HG02610 (cell line): ENCODE data around the gene ZNF467.
A peak's percentile ranks its signal among the peaks of the same experiment; 100 is the strongest.

Experiments used
- ATAC-seq: cut with Tn5 transposase; IDR thresholded peaks from one replicate; pipeline ENCODE4 v1.9.1; 2021; ENCODE audit warnings: mild to moderate bottlenecking, moderate library complexity; ENCODE audit not compliant: unreplicated experiment

Gene ZNF467

GRCh38 chr7:149772241-149772955, 990 bp downstream of the ZNF467 start:
- ATAC-seq = no peak

DNA sequence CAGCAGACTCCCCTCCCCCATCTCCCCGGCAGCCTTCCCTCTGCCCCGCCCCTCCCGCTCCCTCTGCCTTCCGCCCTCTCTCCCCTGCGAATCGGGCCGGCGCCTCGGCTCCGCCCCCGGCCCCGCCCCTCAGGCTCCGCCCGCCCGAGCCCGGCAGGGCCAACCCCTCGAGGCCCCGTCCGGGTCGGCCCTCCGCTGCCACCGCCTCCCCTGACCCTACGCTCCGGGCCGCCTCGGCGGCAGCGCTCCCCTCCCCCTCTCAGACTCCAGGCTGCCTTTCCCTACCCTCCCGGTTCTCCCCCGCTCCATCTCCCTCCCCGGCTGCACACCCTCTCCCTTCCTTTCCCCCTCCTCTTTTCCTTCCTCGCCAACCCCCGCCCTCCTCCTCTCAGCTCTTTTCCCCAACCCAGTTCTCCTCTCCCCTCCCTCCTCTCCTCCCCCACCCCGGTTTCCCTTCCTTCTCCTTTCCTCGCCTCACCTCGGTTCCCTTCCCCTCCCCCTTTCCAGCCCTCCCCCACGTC, 1.6 kb downstream of the ZNF467 start:
- ATAC-seq = peak; percentile 92

- ATAC-seq = peak; percentile 10
Observed at GRCh38 chr7:149770728-149771636, 2.4 kb downstream of the ZNF467 start.

- ATAC-seq = no peak
Observed at GRCh38 chr7:149769915-149770314, 3.5 kb downstream of the ZNF467 start.

DNA sequence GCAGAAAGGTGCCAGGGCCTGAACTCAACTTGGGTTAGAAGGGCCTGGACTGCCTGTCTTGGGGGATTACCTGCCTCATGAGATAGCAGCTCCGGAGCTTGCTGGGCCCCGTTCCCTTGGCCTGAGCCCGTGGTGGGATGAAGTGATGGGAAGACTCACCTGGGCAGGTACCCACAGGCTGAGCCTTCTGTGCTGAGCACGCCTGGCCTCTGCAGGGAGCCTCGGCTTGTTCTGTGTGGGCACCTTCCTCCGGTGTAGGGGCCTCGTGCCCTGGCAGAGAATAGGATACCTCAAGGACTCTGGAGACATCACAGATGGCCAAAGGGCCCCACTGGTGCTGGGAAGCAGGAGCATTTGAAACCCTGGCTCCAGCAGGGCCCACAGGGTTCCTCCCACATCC, 4.5 kb downstream of the ZNF467 start:
- ATAC-seq = no peak

GRCh38 chr7:149767068-149767467, 6.3 kb downstream of the ZNF467 start:
- no peak for ATAC-seq

- no peak for ATAC-seq
Observed at GRCh38 chr7:149766135-149766675, 7.2 kb downstream of the ZNF467 start.

- no peak for ATAC-seq
Observed at GRCh38 chr7:149765399-149766121, 7.8 kb downstream of the ZNF467 start.

DNA sequence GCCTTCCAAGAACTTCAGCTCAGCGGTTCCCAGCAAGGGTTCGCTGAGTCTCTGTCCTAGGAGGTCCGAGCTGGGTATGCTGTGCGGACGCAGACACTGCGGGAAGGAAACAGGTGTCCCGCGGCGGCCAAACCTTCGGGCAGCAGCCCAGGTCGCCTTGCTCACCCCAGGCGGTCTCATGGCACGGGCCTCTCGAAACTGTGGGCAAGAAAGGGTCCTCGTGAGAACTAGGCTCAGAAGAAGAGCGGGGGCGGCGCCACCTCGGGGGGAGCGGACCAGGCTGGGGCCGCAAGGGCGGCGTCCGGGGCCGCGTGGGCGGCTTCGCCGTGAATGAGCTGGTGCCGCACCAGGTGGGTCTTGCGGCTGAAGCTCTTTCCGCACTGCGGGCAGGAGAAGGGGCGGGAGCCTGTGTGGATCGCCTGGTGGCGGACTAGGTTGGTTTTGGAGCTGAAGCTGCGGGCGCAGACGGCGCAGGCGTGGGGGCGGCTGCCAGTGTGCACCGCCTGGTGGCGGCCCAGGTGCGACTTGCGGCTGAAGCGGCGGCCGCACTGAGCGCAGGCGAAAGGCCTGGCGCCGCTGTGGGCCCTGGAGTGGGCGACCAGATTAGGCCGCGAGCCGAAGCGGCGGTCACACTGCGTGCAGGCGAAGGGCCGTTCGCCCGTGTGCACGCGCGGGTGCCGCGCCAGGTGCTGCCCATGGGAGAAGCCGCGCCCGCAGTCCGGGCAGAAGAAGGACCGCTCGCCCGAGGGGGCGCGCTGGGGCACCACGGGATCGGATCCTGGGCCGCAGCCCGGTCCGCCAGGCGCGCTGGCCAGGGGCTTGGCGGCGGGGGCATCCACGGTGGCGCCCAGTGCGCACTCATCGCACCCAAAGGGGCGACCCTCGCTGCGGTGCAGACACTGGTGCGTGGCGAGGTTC, 8.6 kb downstream of the ZNF467 start:
- ATAC-seq = no peak

DNA sequence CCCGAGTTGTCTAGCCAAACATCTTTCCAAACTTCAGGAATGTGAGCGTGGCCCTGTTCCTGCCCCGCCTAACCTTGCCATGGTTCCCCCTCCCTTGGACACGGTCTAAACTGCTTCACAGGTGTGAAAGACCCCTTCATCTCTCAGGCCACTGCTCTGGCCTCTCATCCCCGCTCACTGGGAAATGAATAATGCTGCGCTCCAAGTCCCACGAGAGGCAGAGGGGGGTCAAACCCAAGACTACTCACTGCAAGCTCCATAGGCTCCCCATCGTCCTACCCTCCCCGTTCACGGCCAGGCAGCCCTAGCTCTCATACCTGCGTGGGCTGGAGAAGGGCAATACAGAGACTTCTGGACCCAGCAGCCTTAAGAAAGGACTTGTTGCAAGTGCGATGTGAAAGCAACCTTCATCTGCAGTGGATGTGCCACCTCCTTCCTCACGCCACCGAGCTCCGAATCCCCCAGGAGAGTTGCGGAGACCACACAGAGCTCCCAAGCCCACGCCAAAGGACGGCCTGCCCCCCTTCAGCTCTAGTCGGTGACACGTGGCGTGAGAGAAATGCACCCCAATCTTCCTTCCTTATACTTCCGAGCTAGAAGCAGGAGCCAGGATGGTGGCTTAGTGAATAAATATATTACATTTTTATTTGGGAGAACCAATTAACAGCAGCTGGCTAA, 9.7 kb downstream of the ZNF467 start:
- no peak for ATAC-seq

GRCh38 chr7:149762610-149763009, 10.8 kb downstream of the ZNF467 start:
- ATAC-seq = no peak

DNA sequence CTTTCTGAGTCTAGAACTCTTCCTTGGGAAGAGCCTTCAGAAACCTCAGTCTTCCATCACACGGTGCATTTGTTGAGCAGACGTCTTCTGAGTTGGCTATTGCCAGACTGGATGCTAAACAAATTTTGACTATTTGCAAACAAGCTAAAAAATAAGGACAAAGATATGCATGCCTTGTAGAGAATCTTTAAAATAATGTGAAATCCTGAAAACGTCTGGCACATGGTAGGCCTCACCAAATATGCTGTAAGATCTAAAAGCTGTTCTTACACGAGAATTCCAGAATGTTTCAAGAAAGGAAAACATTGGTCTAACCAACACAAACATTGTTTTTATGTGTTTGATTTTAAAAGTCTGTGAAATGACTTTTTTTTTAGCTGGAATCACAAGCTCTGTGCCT, 11.3 kb downstream of the ZNF467 start:
- no peak for ATAC-seq

- no peak for ATAC-seq
Observed at GRCh38 chr7:149761307-149761706, 12.1 kb downstream of the ZNF467 start.

DNA sequence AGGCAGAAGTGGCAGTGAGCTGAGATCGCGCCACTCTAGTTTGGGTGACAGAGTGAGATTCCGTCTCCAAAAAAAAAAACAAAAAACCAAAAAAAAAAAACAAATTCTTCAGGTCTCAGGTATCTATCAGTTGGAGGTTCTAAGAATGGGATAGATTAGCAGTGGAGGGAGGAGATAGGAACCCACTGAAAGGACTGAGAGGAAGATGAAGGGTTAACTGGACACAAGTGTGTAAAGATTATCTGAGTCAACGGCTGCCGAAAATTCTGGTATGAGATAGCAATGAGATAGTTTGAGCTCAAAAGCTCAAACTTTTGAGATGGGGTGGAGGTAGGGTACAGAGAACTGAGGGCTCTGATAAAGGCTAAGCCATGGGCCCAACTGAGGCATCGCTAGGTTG, 12.8 kb downstream of the ZNF467 start:
- no peak for ATAC-seq

GRCh38 chr7:149759093-149759860, 14.1 kb downstream of the ZNF467 start:
- ATAC-seq = no peak

- no peak for ATAC-seq
Observed at GRCh38 chr7:149753375-149754233, 19.8 kb downstream of the ZNF467 start.

DNA sequence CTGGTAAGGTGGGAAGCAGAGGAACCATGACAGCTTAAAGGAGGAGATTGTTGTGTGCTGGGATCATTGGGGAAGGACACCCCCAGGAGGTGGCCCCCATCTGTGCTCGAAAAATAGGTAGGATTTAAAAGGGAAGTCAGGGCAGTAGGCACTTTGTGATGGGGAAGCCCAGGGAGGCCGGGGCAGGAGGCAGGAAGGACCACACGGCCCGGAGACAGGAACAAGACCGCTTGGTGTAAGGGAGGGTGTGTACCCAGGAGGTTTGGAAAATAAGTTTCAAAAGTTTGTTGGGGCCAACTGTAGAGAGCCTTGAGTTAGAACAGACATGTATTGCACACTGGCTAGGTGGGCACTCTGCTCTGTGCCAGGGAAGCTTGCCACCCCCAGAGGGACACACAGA, 20.7 kb downstream of the ZNF467 start:
- ATAC-seq = no peak
